Inflammatory macrophage (primary cell): ENCODE results near the gene RNF149.

Experiments used
- DNase-seq, 2 donors: peaks; one replicate each; pipeline ENCODE4 v3.0.0-alpha.2; 2020 to 2022

Gene RNF149

DNA sequence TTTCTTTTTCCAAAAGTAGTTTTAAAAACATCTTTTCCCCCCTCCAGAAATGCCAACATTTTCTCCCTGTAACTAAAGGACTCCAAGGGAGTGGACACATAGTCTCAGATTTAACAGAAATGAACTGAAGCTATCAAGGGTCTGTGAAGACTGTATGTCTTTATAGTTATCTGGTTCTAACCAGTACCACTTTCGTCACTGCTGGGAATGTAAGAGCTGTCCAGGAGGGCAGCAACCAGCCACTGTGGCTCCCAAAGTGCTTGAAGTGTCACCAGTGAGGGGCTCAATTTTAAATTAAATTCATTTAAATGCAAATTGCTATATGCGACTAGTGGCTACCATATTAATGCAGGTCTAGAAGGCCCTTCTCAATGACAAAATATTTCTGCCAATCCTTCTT is 15.0 kb downstream of the RNF149 start:
- no peak for DNase-seq

DNA sequence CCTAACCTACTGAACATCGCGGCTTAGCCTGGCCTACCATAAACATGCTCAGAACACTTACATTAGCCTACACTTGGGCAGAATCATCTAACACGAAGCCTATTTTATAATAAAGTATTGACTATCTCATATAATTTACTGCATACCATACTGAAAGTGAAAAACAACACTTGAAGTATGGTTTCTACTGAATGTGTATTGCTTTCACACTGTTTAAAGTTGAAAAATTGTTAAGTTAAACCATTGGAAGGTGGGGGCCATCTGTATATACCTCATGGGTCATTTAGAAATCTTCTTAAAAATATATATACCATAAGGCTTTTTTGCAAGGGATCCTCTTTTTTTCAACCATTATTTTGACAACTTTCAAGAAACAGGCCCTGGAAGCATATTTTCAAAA is 16.5 kb downstream of the RNF149 start:
- DNase-seq, result no peak

DNA sequence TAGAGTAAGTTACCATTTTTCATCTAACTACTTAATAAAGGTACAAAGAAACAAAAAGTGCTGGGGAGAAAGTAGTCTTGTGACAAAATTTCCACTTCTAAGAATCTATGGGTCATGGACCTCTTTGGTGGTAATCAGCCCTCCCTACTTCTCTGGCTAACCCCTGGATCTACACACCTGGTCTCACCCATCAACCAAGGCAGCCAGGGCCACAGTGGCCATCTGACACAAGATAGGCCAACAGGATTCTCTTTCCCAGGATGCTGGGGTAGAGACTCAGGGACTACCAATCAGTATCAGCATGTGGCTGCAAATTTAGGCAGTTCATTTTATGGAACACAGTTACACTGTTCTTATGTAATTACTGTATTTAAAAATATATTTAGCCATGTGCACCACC is 17.8 kb downstream of the RNF149 start:
- no peak for DNase-seq

DNA sequence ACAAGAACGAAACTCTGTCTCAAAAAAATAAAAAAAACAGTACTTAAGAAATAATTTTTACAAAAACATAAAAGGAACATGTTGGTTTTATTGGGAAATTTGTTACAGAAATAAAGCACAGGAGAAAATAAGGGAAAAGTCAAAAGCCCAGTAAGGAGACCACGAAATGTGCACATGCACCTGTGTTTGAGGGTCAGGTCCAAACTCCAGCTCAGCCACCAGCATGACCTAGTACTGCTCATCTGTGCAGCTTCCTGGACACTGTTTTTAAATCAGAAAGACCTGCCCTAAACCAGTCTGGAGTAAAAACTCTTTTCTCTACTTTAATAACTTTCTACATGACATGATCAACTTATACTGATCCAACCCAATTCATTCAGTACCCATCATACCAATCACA is 21.2 kb downstream of the RNF149 start:
- no peak for DNase-seq

DNA sequence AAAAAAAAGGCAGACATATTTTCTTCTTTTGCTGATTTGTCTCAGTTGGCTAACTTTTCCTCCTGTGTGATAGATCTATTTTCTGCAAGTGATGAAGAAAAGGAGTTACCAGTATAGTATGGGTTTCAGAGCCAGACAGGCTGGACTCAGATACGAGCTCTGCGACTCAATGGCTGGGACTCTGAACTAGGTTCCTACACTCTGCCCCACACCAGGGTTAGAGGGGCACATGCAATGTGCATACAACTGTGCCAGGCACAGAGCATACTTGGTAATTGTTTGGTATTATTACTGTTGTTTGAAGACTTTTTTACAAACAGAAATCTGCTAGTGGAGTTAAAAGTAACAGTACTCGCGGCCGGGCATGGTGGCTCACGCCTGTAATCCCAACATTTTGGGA is 21.8 kb downstream of the RNF149 start:
- DNase-seq, result no peak

GRCh38 chr2:101282980-101283379 is 25.5 kb downstream of the RNF149 start:
- no peak for DNase-seq

- no peak for DNase-seq
Observed at GRCh38 chr2:101281482-101281881, 27.0 kb downstream of the RNF149 start.

DNA sequence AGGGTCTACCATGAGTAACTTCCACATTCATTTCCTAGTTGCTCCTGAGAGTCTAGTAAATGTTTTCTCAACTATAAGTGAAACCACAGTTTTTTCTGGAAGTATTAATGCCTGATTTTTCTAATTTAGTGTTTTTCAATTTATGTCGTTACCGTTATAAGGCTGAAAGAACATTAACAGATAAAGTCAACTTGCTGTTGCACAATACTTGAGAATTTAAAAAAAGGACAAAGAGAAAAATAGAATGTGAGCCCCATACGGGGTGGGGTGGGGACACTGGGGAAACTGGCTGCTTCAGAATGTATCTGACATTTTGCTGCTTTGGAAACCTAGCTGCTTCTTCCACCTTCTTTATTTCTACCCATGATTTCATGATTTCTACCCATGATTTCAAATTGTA is 29.6 kb downstream of the RNF149 start:
- DNase-seq, result no peak

DNA sequence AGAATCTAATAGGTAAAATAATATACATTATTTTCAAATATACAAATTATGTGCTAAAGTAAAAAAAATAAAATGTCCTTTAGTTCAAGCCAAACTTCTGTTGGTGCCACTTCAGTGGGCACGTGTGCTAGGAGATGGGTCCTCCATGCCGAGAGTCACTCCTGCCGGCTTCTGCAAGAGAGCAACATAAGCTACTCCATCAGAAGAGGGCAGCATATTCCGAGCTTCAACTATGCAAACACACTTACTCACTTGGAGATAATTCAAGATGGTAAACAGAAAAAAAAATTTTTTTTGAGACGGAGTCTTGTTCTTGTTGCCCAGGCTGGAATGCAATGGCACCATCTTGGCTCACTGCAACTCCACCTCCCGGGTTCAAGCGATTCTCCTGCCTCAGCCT is 31.4 kb downstream of the RNF149 start:
- DNase-seq, result no peak

- DNase-seq, result no peak
Observed at GRCh38 chr2:101274142-101274541, 34.4 kb downstream of the RNF149 start.

DNA sequence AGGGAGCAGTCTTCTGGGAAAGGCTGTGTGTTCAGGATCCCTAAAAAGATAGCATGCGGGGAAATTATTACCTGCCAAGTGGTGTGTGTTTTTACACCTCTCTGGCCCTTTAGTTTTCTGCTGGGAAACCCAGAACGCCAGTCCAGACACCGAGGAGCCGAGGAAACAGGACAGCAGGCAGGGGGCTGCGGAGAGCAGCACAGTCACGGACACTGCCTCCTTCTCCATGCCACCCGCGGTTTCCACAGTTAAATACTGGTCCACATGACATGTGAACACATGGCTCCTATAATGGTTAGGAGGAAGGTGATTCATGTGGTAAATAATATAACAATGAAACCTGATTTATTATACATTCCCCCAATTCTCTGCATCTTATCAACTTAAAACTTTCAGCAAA is 35.4 kb downstream of the RNF149 start:
- DNase-seq, result no peak

GRCh38 chr2:101272045-101272784 is 36.3 kb downstream of the RNF149 start:
- no peak for DNase-seq

DNA sequence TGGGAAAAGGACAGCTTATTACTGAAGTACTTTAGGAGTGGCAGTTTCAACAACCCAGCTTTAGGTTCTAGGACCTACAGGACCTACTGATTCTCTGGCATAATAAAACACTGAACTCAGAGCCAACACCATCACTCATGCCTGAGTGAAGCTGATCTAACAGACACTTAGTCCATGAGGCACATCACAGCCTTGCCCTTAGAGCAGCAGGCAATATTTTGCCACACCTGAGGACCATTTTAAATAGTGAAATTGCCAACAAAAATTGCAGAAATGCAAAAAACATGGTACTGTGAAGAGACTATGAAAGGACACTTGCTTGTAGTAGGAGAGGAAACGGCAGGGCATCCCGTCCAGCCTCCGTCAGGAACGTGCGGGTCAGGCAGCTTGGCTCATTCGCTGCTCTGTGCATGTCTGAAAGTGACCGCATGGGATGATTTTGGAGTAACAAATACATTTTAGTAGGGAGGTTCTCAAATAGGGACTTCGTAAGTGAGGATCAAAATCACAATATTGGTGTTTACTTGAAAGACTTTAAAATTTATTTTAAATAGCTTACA is 37.7 kb downstream of the RNF149 start:
- no peak for DNase-seq

GRCh38 chr2:101267671-101268656 is 40.5 kb downstream of the RNF149 start:
- no peak for DNase-seq

DNA sequence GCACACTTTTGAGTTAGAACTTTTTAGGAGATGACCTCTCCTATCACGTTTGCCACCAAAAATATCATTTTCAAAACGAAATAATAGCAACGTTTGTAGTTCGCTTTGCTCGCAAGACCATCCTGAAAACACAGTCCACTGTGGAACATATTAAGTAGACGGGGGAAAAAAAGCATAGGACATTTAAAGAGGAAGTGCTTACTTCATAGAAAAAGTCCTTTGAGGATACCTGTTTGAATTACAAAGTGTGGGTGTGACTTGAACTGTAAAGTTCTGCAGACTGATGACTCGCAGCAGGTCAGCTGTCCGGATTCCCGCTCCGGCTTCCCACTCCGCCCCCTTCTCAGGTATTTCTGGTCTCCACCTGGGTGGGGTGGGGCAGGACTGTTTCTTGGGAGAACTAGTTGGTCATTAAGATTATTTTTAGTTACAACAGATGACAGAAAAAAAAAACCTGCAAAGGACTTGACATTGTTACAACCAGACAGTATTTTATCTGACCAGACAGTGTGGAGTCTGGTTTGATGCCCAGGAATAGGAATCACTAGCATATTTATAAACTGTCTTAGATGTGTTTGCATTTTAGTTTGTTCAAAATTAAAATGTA is 42.5 kb downstream of the RNF149 start:
- DNase-seq, result no peak

DNA sequence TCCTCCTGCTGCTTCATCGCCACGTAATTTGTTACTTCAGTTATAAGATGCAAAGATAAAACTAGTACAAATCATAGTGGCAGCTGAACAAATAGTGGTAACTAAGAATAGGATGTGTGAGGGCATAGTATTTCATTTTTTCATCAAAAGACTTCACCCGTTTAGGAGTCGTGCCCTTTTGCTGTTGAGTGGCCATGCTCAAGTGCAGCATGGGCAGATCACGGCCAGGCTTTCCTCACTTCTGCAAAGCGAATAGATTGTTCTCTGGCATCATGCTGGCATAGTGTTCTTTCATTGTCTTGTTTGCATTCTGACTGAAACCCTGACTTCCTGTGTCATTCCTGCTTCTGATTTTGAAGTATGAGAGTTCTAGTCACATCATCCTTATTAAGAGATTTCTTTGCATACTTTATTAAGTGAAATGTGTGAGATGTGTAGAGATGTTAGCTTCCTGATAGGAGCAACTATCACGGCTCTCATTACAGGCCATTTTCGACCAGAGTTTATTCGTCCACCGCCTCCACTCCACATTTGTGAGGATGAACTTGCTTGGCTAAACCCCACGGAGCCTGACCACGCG is 44.1 kb downstream of the RNF149 start:
- no peak for DNase-seq

GRCh38 chr2:101263377-101263800 is 45.1 kb downstream of the RNF149 start:
- DNase-seq, result no peak

GRCh38 chr2:101262142-101262541 is 46.4 kb downstream of the RNF149 start:
- DNase-seq, result no peak

GRCh38 chr2:101258804-101259203 is 49.7 kb downstream of the RNF149 start:
- no peak for DNase-seq

DNA sequence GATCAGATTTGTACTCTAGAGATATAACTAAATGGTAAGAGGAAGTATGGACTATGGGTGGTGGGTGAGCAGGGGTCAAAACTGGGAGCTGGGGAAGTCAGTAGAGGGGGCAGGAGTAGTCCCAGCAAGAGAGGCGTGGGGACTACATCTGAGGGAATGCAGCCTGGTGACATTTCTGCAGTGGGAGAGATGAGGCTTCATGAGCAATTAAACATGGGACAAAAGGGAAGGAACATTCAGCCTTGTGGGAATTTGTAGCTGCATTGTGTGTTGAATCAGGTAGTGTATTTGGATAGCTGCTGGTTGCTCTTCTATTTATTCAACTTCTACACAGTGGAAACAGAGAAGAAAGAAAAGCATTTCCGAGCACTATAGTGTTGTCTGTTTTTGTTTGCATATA is 52.2 kb downstream of the RNF149 start:
- peak in 1 of 2 donors; percentile 6 for DNase-seq

DNA sequence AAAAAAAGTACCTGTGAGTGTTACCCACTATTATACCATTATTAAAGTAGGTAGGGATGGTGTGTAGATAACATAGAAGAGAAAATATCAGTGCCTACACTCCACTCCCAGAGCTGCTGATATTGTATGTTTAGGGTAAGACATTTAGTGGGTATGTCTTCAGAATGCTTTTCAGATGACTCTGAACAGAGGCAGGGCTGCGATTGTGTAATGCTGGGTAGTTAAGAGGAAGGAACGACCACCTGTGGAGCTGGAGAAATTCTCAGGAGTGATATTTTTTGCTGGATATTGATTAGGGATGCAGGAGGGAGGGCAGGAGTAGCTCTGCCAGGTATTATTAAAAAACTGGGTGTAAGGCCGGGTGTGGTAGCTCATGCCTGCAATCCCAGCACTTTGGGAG is 53.0 kb downstream of the RNF149 start:
- no peak for DNase-seq

DNA sequence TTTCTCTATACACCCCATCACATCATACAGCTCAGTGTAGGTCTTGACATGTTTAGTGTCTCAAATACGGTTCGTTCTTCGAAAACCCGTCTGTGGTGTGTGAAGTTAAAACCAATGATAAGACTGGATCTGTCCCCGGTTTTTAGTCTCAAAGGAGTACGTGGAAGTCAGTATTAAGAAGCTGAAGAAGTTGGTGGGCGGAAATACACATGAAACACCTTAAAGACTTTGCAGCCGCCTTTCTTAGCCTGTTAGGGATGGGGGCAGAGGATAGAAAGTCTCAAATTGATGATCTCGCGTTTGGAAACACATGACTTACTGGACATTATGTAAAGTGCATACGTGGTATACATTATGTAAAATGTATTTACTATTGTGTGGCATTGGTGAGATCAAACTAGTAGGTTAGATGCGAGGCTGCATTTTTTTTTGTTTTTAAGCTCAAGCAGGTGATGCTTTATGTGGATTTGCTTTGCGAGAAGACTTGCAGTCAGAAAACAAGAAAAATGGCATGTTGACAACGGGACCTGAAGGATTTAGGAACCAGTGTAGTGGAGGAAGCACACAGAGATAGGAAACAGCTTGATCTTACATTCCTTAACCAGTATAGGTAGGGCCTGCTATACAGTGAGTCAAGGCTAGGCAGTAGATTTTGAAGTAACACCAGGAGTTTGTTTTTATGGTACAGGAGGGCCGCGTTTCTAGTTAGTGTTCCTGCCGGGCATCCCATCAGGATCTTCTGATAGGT is 54.6 kb downstream of the RNF149 start:
- no peak for DNase-seq
